ENCODE measurements around the gene RTF2. TPM values are rescaled to one million over a fixed set of nuclear protein-coding genes. Genes with fewer than 3 reads are reported as not detected.

Gene RTF2
- total and polyA plus RNA-seq, 2 of the 4 experiments (the other 2 are of a cell fraction), result 102 to 109 TPM

DNA sequence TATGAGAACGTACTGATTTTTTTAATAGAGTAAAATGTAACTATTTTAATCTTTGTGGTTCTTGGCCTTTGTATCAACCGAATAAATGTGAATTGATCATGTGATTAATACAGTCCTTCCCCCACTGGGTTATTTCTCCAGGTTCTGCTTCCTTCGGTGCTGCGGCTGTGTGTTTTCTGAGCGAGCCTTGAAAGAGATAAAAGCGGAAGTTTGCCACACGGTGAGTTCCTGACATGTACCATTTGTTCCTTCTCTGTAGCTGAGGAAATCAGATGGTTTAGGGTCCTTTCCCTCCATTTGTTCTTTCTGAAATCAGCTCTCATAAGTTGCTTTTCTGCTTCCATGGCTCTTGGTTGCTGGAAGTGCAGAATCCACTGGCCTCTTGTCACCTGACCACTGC, 15.5 kb downstream of the RTF2 start:
- Histone ChIP-seq H4K20me1 (ENCODE audit: insufficient read depth, low read length) (peaks cover 3% of the 10 kb centered on the region; the same call in 1 of the 2 replicates), H3K36me3 (ENCODE audit: control insufficient read depth, insufficient read depth, low read length) (peaks cover 52% of the 10 kb centered on the region), H2BK5ac (ENCODE audit: low read depth, low read length, poor library complexity, severe bottlenecking) (no peak overlapping the region), H3K4me2 (ENCODE audit: low read depth, low read length) (no peak overlapping the region), H4K91ac (ENCODE audit: insufficient read depth, low read depth, low read length) (no peak overlapping the region), H2BK20ac (ENCODE audit: low read depth, low read length) (no peak overlapping the region), H3K9me3 (ENCODE audit: control insufficient read depth, insufficient read depth, low read length) (no peaks in the 10 kb centered on the region), H2AK9ac (replicated peaks; ENCODE audit: low read depth, low read length, poor library complexity) (no peak overlapping the region), H3K4me1 (ENCODE audit: control insufficient read depth, insufficient read depth, low read length) (peaks cover 2% of the 10 kb centered on the region; the same call in 1 of the 2 replicates), H2BK120ac (ENCODE audit: low read depth, low read length) (no peak overlapping the region), H3K4me3 (ENCODE audit: insufficient read depth, low read depth, low read length) (no peak overlapping the region), H3K4ac (ENCODE audit: low read depth, low read length) (no peak overlapping the region), H3K18ac (ENCODE audit: low read depth, low read length) (no peak overlapping the region), H4K8ac (ENCODE audit: low read depth in 2 of 2, low read length in 2 of 2) (no peak overlapping the region), H3K79me1 (ENCODE audit: low read depth in 1 of 2, low read length in 2 of 2) (peaks cover 30 to 48% of the 10 kb centered on the region in 2 experiments), H3K9me1 (ENCODE audit: insufficient read depth, low read length) (no peaks in the 10 kb centered on the region), H2AFZ (replicated peaks; ENCODE audit: low read length, poor library complexity) (no peak overlapping the region), H4K5ac (ENCODE audit: low read depth, low read length) (no peak overlapping the region), H3K27ac (ENCODE audit: insufficient read depth, low read length) (no peak overlapping the region), H3K23ac (ENCODE audit: low read depth, low read length) (no peak overlapping the region), H3K56ac (ENCODE audit: extremely low read depth, insufficient read depth, low read length) (no peak overlapping the region), H2AK5ac (ENCODE audit: low read depth, low read length) (no peak overlapping the region), H2BK15ac (ENCODE audit: low read depth, low read length) (no peak overlapping the region), H3K14ac (replicated peaks; ENCODE audit: low read depth, low read length) (no peak overlapping the region), H3K27me3 (ENCODE audit: control insufficient read depth, insufficient read depth, low read length) (no peaks in the 10 kb centered on the region), H3K9ac (ENCODE audit: low read depth, low read length) (no peak overlapping the region)
- intact Hi-C loops (cut with micrococcal nuclease) (no loop called here), in situ Hi-C loops (cut with MboI; ENCODE audit: low sequenced_read_pairs) (no loop called here), dilution Hi-C loops (cut with HindIII; ENCODE audit: low sequenced_read_pairs, unreplicated experiment) (no loop called here)
- no TSS peak for BruUV-seq (replicated peaks)
- CTCF ChIA-PET, result no interaction called here
- no peak for TF ChIP-seq CEBPB (IDR thresholded peaks at IDR 0.05; ENCODE audit: low read depth, low read length)
- TF ChIP-seq, protein P1, sequence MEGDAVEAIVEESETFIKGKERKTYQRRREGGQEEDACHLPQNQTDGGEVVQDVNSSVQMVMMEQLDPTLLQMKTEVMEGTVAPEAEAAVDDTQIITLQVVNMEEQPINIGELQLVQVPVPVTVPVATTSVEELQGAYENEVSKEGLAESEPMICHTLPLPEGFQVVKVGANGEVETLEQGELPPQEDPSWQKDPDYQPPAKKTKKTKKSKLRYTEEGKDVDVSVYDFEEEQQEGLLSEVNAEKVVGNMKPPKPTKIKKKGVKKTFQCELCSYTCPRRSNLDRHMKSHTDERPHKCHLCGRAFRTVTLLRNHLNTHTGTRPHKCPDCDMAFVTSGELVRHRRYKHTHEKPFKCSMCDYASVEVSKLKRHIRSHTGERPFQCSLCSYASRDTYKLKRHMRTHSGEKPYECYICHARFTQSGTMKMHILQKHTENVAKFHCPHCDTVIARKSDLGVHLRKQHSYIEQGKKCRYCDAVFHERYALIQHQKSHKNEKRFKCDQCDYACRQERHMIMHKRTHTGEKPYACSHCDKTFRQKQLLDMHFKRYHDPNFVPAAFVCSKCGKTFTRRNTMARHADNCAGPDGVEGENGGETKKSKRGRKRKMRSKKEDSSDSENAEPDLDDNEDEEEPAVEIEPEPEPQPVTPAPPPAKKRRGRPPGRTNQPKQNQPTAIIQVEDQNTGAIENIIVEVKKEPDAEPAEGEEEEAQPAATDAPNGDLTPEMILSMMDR (conservative IDR thresholded peaks at IDR 0.05; ENCODE audit: low read depth, low read length), result no peak
- TF ChIP-seq BHLHE40 (IDR thresholded peaks at IDR 0.05; ENCODE audit: low read depth, low read length), result no peak
- no peak for TF ChIP-seq RCOR1 (IDR thresholded peaks at IDR 0.05; ENCODE audit: insufficient replicate concordance, low read length)
- no peak for TF ChIP-seq FOS (IDR thresholded peaks at IDR 0.05; ENCODE audit: low read depth, low read length)
- TF ChIP-seq, protein P2, sequence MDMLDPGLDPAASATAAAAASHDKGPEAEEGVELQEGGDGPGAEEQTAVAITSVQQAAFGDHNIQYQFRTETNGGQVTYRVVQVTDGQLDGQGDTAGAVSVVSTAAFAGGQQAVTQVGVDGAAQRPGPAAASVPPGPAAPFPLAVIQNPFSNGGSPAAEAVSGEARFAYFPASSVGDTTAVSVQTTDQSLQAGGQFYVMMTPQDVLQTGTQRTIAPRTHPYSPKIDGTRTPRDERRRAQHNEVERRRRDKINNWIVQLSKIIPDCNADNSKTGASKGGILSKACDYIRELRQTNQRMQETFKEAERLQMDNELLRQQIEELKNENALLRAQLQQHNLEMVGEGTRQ (IDR thresholded peaks at IDR 0.05; ENCODE audit: low read depth, low read length), result no peak
- TF ChIP-seq RFX5 (IDR thresholded peaks at IDR 0.05; ENCODE audit: low read depth, low read length), result no peak
- TF ChIP-seq, protein P3, sequence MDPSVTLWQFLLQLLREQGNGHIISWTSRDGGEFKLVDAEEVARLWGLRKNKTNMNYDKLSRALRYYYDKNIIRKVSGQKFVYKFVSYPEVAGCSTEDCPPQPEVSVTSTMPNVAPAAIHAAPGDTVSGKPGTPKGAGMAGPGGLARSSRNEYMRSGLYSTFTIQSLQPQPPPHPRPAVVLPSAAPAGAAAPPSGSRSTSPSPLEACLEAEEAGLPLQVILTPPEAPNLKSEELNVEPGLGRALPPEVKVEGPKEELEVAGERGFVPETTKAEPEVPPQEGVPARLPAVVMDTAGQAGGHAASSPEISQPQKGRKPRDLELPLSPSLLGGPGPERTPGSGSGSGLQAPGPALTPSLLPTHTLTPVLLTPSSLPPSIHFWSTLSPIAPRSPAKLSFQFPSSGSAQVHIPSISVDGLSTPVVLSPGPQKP (IDR thresholded peaks at IDR 0.05; ENCODE audit: borderline replicate concordance, low read depth, low read length), result no peak
- TF ChIP-seq CHD1 (IDR thresholded peaks at IDR 0.05; ENCODE audit: low read depth, low read length), result no peak
- TF ChIP-seq SMC3 (IDR thresholded peaks at IDR 0.05; ENCODE audit: low read depth, low read length), result no peak
- TF ChIP-seq MAZ (IDR thresholded peaks at IDR 0.05; ENCODE audit: borderline replicate concordance, low read depth, low read length), result no peak
- DNase-seq (no peak), ATAC-seq (ENCODE audit: low read depth) (no peak)
- no CpG with 5 or more reads among the region's 7 CpGs for WGBS, 2 experiments (ENCODE audit: extremely low coverage in 2 of 2, insufficient read length in 1 of 2)
- POLR2A ChIA-PET (ENCODE audit: unreplicated experiment), result no interaction called here
